K562 (cell line): ENCODE measurements around the gene NDUFAF3. TPM values are rescaled to one million over a fixed set of nuclear protein-coding genes. Genes with fewer than 3 reads are reported as not detected.

Source experiments
- BCL6 ChIP-seq: fragments of 250-450 bp; sonication (Bioruptor Pico); IDR thresholded peaks from 2 replicates; pipeline ENCODE4 v1.4.0; 2020
- CEBPG ChIP-seq, 3 experiments: fragments of 200-800 bp in 1 of 3; sonication (Bioruptor generic) in 1 of 3; sonication (generic) in 1 of 3; formaldehyde crosslinking in 1 of 3; IDR thresholded peaks in 2 of 3; conservative IDR thresholded peaks in 1 of 3; 2 replicates each; pipeline versions ENCODE4 v1.6.1 to v1.8.0; 2016 to 2022; ENCODE audit warnings: missing compliant biosample characterization in 2 of 3, missing genetic modification characterization in 2 of 3, mild to moderate bottlenecking in 1 of 3, missing genetic modification reagents in 1 of 3
- FOS ChIP-seq: IDR thresholded peaks from 3 replicates; pipeline ENCODE4 v1.6.1; 2011; ENCODE audit not compliant: insufficient read length; ENCODE audit errors: extremely low read depth
- HMGN3 ChIP-seq: IDR thresholded peaks from 2 replicates; pipeline ENCODE4 v1.6.1; 2011; ENCODE audit warnings: borderline replicate concordance, low read depth, mild to moderate bottlenecking, mixed read lengths, low read length; ENCODE audit not compliant: insufficient read length; ENCODE audit errors: extremely low read depth
- HNRNPUL1 ChIP-seq: fragments of 200-400 bp; formaldehyde crosslinking; IDR thresholded peaks from 2 replicates; pipeline ENCODE4 v1.6.1; 2017; ENCODE audit warnings: low read length
- KLF13 ChIP-seq: fragments of 450-650 bp; IDR thresholded peaks from 2 replicates; pipeline ENCODE4 v1.6.1; 2016; ENCODE audit warnings: missing genetic modification characterization, low read depth, mild to moderate bottlenecking, missing compliant biosample characterization, moderate library complexity, borderline replicate concordance
- MTA1 ChIP-seq: fragments of 450-650 bp; IDR thresholded peaks from 2 replicates; pipeline ENCODE4 v1.6.1; 2017; ENCODE audit warnings: borderline replicate concordance
- MYNN ChIP-seq, 2 experiments: sonication (generic); formaldehyde crosslinking in 1 of 2; IDR thresholded peaks; 2 replicates each; pipeline versions ENCODE4 v1.5.0 to v1.6.1; 2016 to 2020; ENCODE audit warnings: antibody characterized with exemption in 1 of 2, missing genetic modification reagents in 1 of 2
- NCOA4 ChIP-seq: fragments of 450-650 bp; IDR thresholded peaks from 2 replicates; pipeline ENCODE4 v1.6.1; 2018; ENCODE audit warnings: mild to moderate bottlenecking; ENCODE audit not compliant: partially characterized antibody
- NFYB ChIP-seq: IDR thresholded peaks from 2 replicates; pipeline ENCODE4 v1.6.1; 2011; ENCODE audit warnings: mild to moderate bottlenecking, moderate library complexity; ENCODE audit not compliant: insufficient read length; ENCODE audit errors: extremely low read depth
- NR4A1 ChIP-seq, 2 experiments: fragments of 250-450 bp in 1 of 2; fragments of 450-650 bp in 1 of 2; sonication (Bioruptor Pico) in 1 of 2; IDR thresholded peaks; 2 replicates each; pipeline versions ENCODE4 v1.4.0 to v1.6.1; 2016 to 2020; ENCODE audit warnings: mild to moderate bottlenecking in 2 of 2, missing compliant biosample characterization in 1 of 2, missing genetic modification characterization in 1 of 2, moderate library complexity in 1 of 2
- POLR2AphosphoS5 ChIP-seq: IDR thresholded peaks from 2 replicates; pipeline ENCODE4 v1.6.1; 2011; ENCODE audit warnings: mild to moderate bottlenecking, low read depth, low read length, moderate library complexity; ENCODE audit not compliant: control insufficient read depth, insufficient read depth
- PPARD ChIP-seq: fragments of 250-450 bp; sonication (Bioruptor Pico); IDR thresholded peaks from 2 replicates; pipeline ENCODE4 v1.8.0; 2022; ENCODE audit warnings: inconsistent platforms, mild to moderate bottlenecking, moderate library complexity
- SIX5 ChIP-seq, 2 experiments: IDR thresholded peaks; 2 replicates each; pipeline ENCODE4 v1.6.1; 2011; ENCODE audit warnings: low read length in 2 of 2, borderline replicate concordance in 1 of 2, low read depth in 1 of 2, mild to moderate bottlenecking in 1 of 2, moderate library complexity in 1 of 2; ENCODE audit not compliant: insufficient read depth in 1 of 2
- SMAD1 ChIP-seq: fragments of 150-350 bp; IDR thresholded peaks from 2 replicates; pipeline ENCODE4 v1.6.1; 2014; ENCODE audit warnings: low read length, low read depth; ENCODE audit not compliant: partially characterized antibody
- TCFL5 ChIP-seq: fragments of 250-450 bp; sonication (Bioruptor Pico); conservative IDR thresholded peaks from 2 replicates; pipeline ENCODE4 v1.6.1; 2021; ENCODE audit warnings: mild to moderate bottlenecking, moderate library complexity, matching md5 sums
- ZFP1 ChIP-seq: fragments of 450-650 bp; formaldehyde crosslinking; IDR thresholded peaks from 2 replicates; pipeline ENCODE4 v1.4.0; 2020; ENCODE audit warnings: mild to moderate bottlenecking, mixed read lengths
- ZNF12 ChIP-seq: sonication (generic); formaldehyde crosslinking; IDR thresholded peaks from 2 replicates; pipeline ENCODE4 v1.4.0; 2020; ENCODE audit warnings: mild to moderate bottlenecking, missing genetic modification reagents
- ZNF274 ChIP-seq: IDR thresholded peaks from 2 replicates; pipeline ENCODE4 v1.6.1; 2011; ENCODE audit warnings: low read depth, mild to moderate bottlenecking, low read length, moderate library complexity, borderline replicate concordance
- ZNF57 ChIP-seq: fragments of 450-650 bp; formaldehyde crosslinking; IDR thresholded peaks from 2 replicates; pipeline ENCODE4 v1.4.0; 2020; ENCODE audit warnings: mild to moderate bottlenecking, moderate library complexity
- ZNF695 ChIP-seq: fragments of 450-650 bp; formaldehyde crosslinking; IDR thresholded peaks from 2 replicates; pipeline ENCODE4 v1.4.0; 2020; ENCODE audit warnings: mild to moderate bottlenecking, moderate library complexity
- polyA plus RNA-seq, 8 experiments: library from polyadenylated mRNA; depleted of rRNA in 4 of 8; stranded (reverse) in 5 of 8; unstranded in 3 of 8; fragments of >200 nt; fragmentation: Nextera tagmentation in 2 of 8; fragmentation: Illumina TruSeq in 1 of 8; extraction: Ambion mirVana in 2 of 8; extraction: Trizol in 1 of 8; gene quantifications; 2 replicates each; pipeline versions ENCODE4 v1.2.1 to v1.2.3, GENCODE V29; 2011 to 2014; ENCODE audit warnings: inconsistent platforms in 1 of 8, missing spikeins in 1 of 8
- total RNA-seq, 7 experiments: library from RNA; depleted of rRNA in 6 of 7; stranded (reverse); fragments of >200 nt in 6 of 7; fragmentation: Illumina TruSeq in 2 of 7; extraction: Trizol in 2 of 7; gene quantifications; 2 replicates each; pipeline versions ENCODE4 v1.2.1 to v1.2.3, GENCODE V29; 2011 to 2021; ENCODE audit warnings: low replicate concordance in 1 of 7
- TF ChIP-seq, protein P1 (sequence below): fragments of 250-450 bp; sonication (Bioruptor Pico); IDR thresholded peaks from 2 replicates; pipeline ENCODE4 v1.5.0; 2021
- TF ChIP-seq, protein P2 (sequence below), 2 experiments: IDR thresholded peaks; 2 replicates each; pipeline ENCODE4 v1.6.1; 2011; ENCODE audit warnings: borderline replicate concordance in 1 of 2, control low read depth in 1 of 2, low read depth in 1 of 2, low read length in 1 of 2, mild to moderate bottlenecking in 1 of 2, mixed read lengths in 1 of 2, moderate library complexity in 1 of 2; ENCODE audit not compliant: insufficient read depth in 1 of 2, insufficient read length in 1 of 2, poor library complexity in 1 of 2, severe bottlenecking in 1 of 2; ENCODE audit errors: extremely low read depth in 1 of 2

The NDUFAF3 gene
- total and polyA plus RNA-seq, 9 of the 15 experiments (the other 6 are each of a cell fraction or from before 2014, with no cell fraction given) = 17.0 to 127 (median 36.3) TPM

- TF ChIP-seq SIX5 (IDR thresholded peaks at IDR 0.05; ENCODE audit: borderline replicate concordance in 1 of 2, insufficient read depth in 1 of 2, low read depth in 1 of 2, low read length in 2 of 2) (no peak), FOS (no peak), ZNF695 (CRISPR knock-in tag) (no peak), NR4A1 (CRISPR knock-in tag; IDR thresholded peaks at IDR 0.05) (peak; percentile 62; the same call in 1 of the 2 replicates), NR4A1 (tag; IDR thresholded peaks at IDR 0.05) (no peak), ZFP1 (CRISPR knock-in tag) (no peak), MYNN (IDR thresholded peaks at IDR 0.05) (no peak), MYNN (CRISPR knock-in tag; IDR thresholded peaks at IDR 0.05) (no peak), CEBPG (CRISPR knock-in tag; IDR thresholded peaks at IDR 0.05) (peak; percentile 90), CEBPG (tag; conservative IDR thresholded peaks at IDR 0.05 in 1 of 2, IDR thresholded peaks at IDR 0.05 in 1 of 2) (peak; percentile 63 to 84), PPARD (CRISPR knock-in tag) (no peak), HNRNPUL1 (no peak), ZNF57 (CRISPR knock-in tag) (no peak), BCL6 (CRISPR knock-in tag) (no peak), SMAD1 (peak; percentile 78), HMGN3 (peak; percentile 97), MTA1 (peak; percentile 82), KLF13 (peak; percentile 29; the same call in 1 of the 2 replicates), TCFL5 (CRISPR knock-in tag) (no peak), ZNF12 (CRISPR knock-in tag) (no peak), ZNF274 (no peak), NFYB (no peak), NCOA4 (no peak), POLR2AphosphoS5 (peak; percentile 97)
- TF ChIP-seq, protein P1, sequence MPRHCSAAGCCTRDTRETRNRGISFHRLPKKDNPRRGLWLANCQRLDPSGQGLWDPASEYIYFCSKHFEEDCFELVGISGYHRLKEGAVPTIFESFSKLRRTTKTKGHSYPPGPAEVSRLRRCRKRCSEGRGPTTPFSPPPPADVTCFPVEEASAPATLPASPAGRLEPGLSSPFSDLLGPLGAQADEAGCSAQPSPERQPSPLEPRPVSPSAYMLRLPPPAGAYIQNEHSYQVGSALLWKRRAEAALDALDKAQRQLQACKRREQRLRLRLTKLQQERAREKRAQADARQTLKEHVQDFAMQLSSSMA (CRISPR knock-in tag) = 0 out of 2 replicates have a peak, but pooled peaks have one; percentile 61
- TF ChIP-seq, protein P2, sequence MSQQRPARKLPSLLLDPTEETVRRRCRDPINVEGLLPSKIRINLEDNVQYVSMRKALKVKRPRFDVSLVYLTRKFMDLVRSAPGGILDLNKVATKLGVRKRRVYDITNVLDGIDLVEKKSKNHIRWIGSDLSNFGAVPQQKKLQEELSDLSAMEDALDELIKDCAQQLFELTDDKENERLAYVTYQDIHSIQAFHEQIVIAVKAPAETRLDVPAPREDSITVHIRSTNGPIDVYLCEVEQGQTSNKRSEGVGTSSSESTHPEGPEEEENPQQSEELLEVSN (IDR thresholded peaks at IDR 0.05; ENCODE audit: borderline replicate concordance in 1 of 2, extremely low read depth in 1 of 2, insufficient read depth in 1 of 2, insufficient read length in 1 of 2, low read depth in 1 of 2, low read length in 1 of 2, poor library complexity in 1 of 2, severe bottlenecking in 1 of 2) = peak; percentile 91 to 92
Observed at GRCh38 chr3:49028673-49029562, 7.0 kb downstream of the NDUFAF3 start, which contains the start of gene IMPDH2 (continued).
